Pancreas (tissue), 10 donors: Measurements from ENCODE around the gene EPN2. TPM values are rescaled to one million over a fixed set of nuclear protein-coding genes. Genes with fewer than 3 reads are reported as not detected.
"Not testable (repeated sequence)": the region's sequence is repeated elsewhere in the genome, so short reads cannot be mapped to it uniquely, and the experiment has no call there.

Experiments used
- ATAC-seq, 4 donors: fragments of 200-7000 bp; cut with Tn5 transposase; one replicate each; pipeline versions ENCODE4 v1.8.0 to v1.9.1; 2020; ENCODE audit warnings: mild to moderate bottlenecking in 4 of 4, moderate library complexity in 4 of 4
- DNase-seq, 6 donors: peaks; one replicate each; pipeline ENCODE4 v3.0.0-alpha.2; 2020
- FAIRE-seq: peaks from 2 replicates; lab custom pipeline; 2012; peaks lifted over from hg19 to GRCh38; lab: Jason Lieb, UNC
- H3K27ac ChIP-seq, 4 donors: fragments of 200-600 bp; sonication (generic); 1 replicate in 3 of 4; 2 replicates in 1 of 4; pipeline versions ENCODE4 v1.5.0 to v1.8.0; 2020
- H3K27me3 ChIP-seq, 4 donors: fragments of 200-600 bp; one replicate each; pipeline ENCODE4 v1.8.0; 2021
- H3K36me3 ChIP-seq, 3 donors: fragments of 200-600 bp; sonication (generic) in 1 of 3; one replicate each; pipeline versions ENCODE4 v1.5.0 to v1.8.0; 2020 to 2021
- H3K4me1 ChIP-seq, 3 donors: fragments of 200-600 bp; one replicate each; pipeline ENCODE4 v1.8.0; 2021
- H3K4me3 ChIP-seq, 4 donors: fragments of 200-600 bp; sonication (generic) in 2 of 4; one replicate each; pipeline versions ENCODE4 v1.5.0 to v1.8.0; 2020 to 2021
- H3K9me3 ChIP-seq, 4 donors: fragments of 200-600 bp; one replicate each; pipeline ENCODE4 v1.8.0; 2021
- CTCF ChIP-seq, 4 donors: fragments of 200-600 bp; sonication (generic) in 3 of 4; IDR thresholded peaks; one replicate each; pipeline versions ENCODE4 v1.5.0 to v1.8.0; 2021; ENCODE audit warnings: antibody characterized with exemption in 4 of 4
- WGBS, 2 donors: extraction: QIAGEN DNeasy Blood & Tissue Kit; methylation state at CpG; one replicate each; pipeline ENCODE4 v1.1.7; 2013; 5-methylcytosine and 5-hydroxymethylcytosine counted together
- intact Hi-C, 3 donors: fragments of 100-400 bp; cut with DNase I; formaldehyde crosslinking; loops; one replicate each; pipeline versions ENCODE4 v1.11.1 to v1.14.2; 2022
- polyA plus RNA-seq, 2 donors: library from polyadenylated mRNA; stranded (reverse); fragments of 200-250 nt; gene quantifications; one replicate each; pipeline ENCODE4 v1.2.3, GENCODE V29; 2013
- total RNA-seq, 6 donors: library from RNA; stranded (reverse); fragmentation: NEBNext Ultra II Directional in 4 of 6; extraction: Animal tissue kit (Norgen Biotek cat#: 25700) in 4 of 6; gene quantifications; one replicate each; pipeline versions ENCODE4 v1.2.1 to v1.2.4, GENCODE V29; 2021 to 2023
- donor health status: healthy with polysubstance abuse.
- donor health status: DM: no; HTN: no; CAD: no; lungs with moderate emphysema.
- donor health status: DM: no; HTN: no; CAD: no.
- donor health status: control.
- donor health status: control.
- donor health status: Bipolar disorder and iron deficiency.
- donor health status: DM: yes; HTN: yes; CAD: no.
- donor health status: DM: no; HTN: no; CAD: no.
- donor health status: DM: no; HTN: no; CAD: no.
- donor health status: DM: yes; HTN: yes; CAD: no.

The EPN2 gene
- total and polyA plus RNA-seq, 8 donors, result 13.4 to 29.4 (median 15.7) TPM

- H3K36me3 ChIP-seq, ATAC-seq, H3K4me3 ChIP-seq, intact Hi-C loops, FAIRE-seq, H3K27me3 ChIP-seq, DNase-seq, H3K27ac ChIP-seq, H3K4me1 ChIP-seq, H3K9me3 ChIP-seq: not testable (repeated sequence)
- WGBS, 2 donors, result no CpG with 5 or more reads among the region's 2 CpGs
Observed at GRCh38 chr17:19218914-19219313, 18.3 kb upstream of the EPN2 start.

GRCh38 chr17:19219384-19219783 is 17.8 kb upstream of the EPN2 start:
- intact Hi-C loops, FAIRE-seq: not testable (repeated sequence)
- ATAC-seq, result peak in 2 of 4 donors; percentile 12 to 30

GRCh38 chr17:19220195-19220594 is 17.0 kb upstream of the EPN2 start:
- intact Hi-C loops, H3K4me3 ChIP-seq, H3K9me3 ChIP-seq, H3K36me3 ChIP-seq, FAIRE-seq, H3K27me3 ChIP-seq, H3K4me1 ChIP-seq, H3K27ac ChIP-seq, DNase-seq, ATAC-seq: not testable (repeated sequence)
- no CpG with 5 or more reads among the region's 8 CpGs for WGBS, 2 donors

More at GRCh38 chr17:19219384-19219783, 17.8 kb upstream of the EPN2 start:
- not testable (repeated sequence) for DNase-seq, H3K27ac ChIP-seq, H3K36me3 ChIP-seq, H3K4me1 ChIP-seq, H3K27me3 ChIP-seq, H3K4me3 ChIP-seq, H3K9me3 ChIP-seq
- WGBS, 2 donors, result no CpG with 5 or more reads among the region's 11 CpGs

- H3K9me3 ChIP-seq, ATAC-seq, H3K4me1 ChIP-seq, H3K27ac ChIP-seq, H3K27me3 ChIP-seq, FAIRE-seq, H3K36me3 ChIP-seq, intact Hi-C loops, H3K4me3 ChIP-seq, DNase-seq: not testable (repeated sequence)
- WGBS, 2 donors, result no CpG with 5 or more reads among the region's 12 CpGs
Observed at GRCh38 chr17:19226610-19227588, 10.3 kb upstream of the EPN2 start.

GRCh38 chr17:19234676-19235075 is 2.5 kb upstream of the EPN2 start:
- FAIRE-seq, H3K36me3 ChIP-seq, H3K27ac ChIP-seq, H3K4me1 ChIP-seq, intact Hi-C loops, H3K4me3 ChIP-seq, ATAC-seq, H3K9me3 ChIP-seq, H3K27me3 ChIP-seq, DNase-seq: not testable (repeated sequence)
- 72 to 74% methylated on average over 3 of the region's 6 CpGs for WGBS, 2 donors

- H3K4me1 ChIP-seq, FAIRE-seq, H3K27ac ChIP-seq, H3K9me3 ChIP-seq, H3K4me3 ChIP-seq, H3K36me3 ChIP-seq, H3K27me3 ChIP-seq, intact Hi-C loops, DNase-seq: not testable (repeated sequence)
- WGBS, 2 donors, result no CpG with 5 or more reads among the region's 32 CpGs
- peak; percentile 76 to 82 (median 78) for ATAC-seq
Observed at GRCh38 chr17:19236351-19237138, 621 bp upstream of the EPN2 start.

GRCh38 chr17:19237389-19238166 is 412 bp downstream of the EPN2 start:
- no peaks in the 10 kb centered on the region for H3K9me3 ChIP-seq
- H3K27me3 ChIP-seq, result no peaks in the 10 kb centered on the region
- 0 to 1% methylated on average over 33 to 58 of the region's 60 CpGs for WGBS, 2 donors
- H3K27ac ChIP-seq, result peak overlapping the region; percentile 64 to 83 (median 82)
- peak in 2 of 4 donors; percentile 0 to 20 for TF ChIP-seq CTCF (IDR thresholded peaks at IDR 0.05)
- peaks cover 0 to 14% (median 3%) of the 10 kb centered on the region in 3 donors for H3K4me1 ChIP-seq
- DNase-seq, result peak; percentile 33 to 85 (median 68)
- no peak for FAIRE-seq
- peak; percentile 16 to 52 (median 44) for ATAC-seq
- intact Hi-C loops, result no loop called here
- peak overlapping the region; percentile 93 to 99 (median 98) for H3K4me3 ChIP-seq
- H3K36me3 ChIP-seq, result no peaks in the 10 kb centered on the region
